Measurements from ENCODE around the gene CARMIL1.

CARMIL1 gene

GRCh38 chr6:25494469-25494868, 215.3 kb downstream of the CARMIL1 start:
- Histone ChIP-seq H3K9me3 (ENCODE audit: insufficient read depth, low read depth, low read length) (no peaks in the 10 kb centered on the region), H3K9me2 (replicated peaks; ENCODE audit: low read depth, low read length) (no peaks in the 10 kb centered on the region), H3K4me3 (ENCODE audit: low read length, poor library complexity, severe bottlenecking) (no peak overlapping the region), H3K36me3 (ENCODE audit: insufficient read depth, low read length) (no peaks in the 10 kb centered on the region), H3K79me2 (ENCODE audit: insufficient read depth, low read length) (no peaks in the 10 kb centered on the region), H4K20me1 (ENCODE audit: insufficient read depth, low read length, poor library complexity, severe bottlenecking) (no peaks in the 10 kb centered on the region), H3K4me1 (ENCODE audit: insufficient read depth, low read length, poor library complexity, severe bottlenecking) (no peaks in the 10 kb centered on the region), H3F3A (ENCODE audit: low read depth) (no peaks in the 10 kb centered on the region), H3K9ac (ENCODE audit: low read depth, low read length, poor library complexity, severe bottlenecking) (no peak overlapping the region), H3K27me3 (ENCODE audit: insufficient read depth, low read length, poor library complexity, severe bottlenecking) (no peaks in the 10 kb centered on the region), H2AFZ (ENCODE audit: low read length) (no peak overlapping the region), H3K4me2 (ENCODE audit: low read depth, low read length, poor library complexity, severe bottlenecking) (no peak overlapping the region)
- TF ChIP-seq CTCF (conservative IDR thresholded peaks at IDR 0.05; ENCODE audit: low read length) (no peak), EZH2phosphoT487 (IDR thresholded peaks at IDR 0.05; ENCODE audit: borderline replicate concordance) (no peak)

- no peaks in the 10 kb centered on the region for H3K9me3 ChIP-seq (ENCODE audit: insufficient read depth, low read depth, low read length)
- no peaks in the 10 kb centered on the region for H4K20me1 ChIP-seq (ENCODE audit: insufficient read depth, low read length, poor library complexity, severe bottlenecking)
- no peaks in the 10 kb centered on the region for H3K4me1 ChIP-seq (ENCODE audit: insufficient read depth, low read length, poor library complexity, severe bottlenecking)
- no peaks in the 10 kb centered on the region for H3K27me3 ChIP-seq (ENCODE audit: insufficient read depth, low read length, poor library complexity, severe bottlenecking)
- H3K9me2 ChIP-seq (replicated peaks; ENCODE audit: low read depth, low read length) = no peaks in the 10 kb centered on the region
- H3K79me2 ChIP-seq (ENCODE audit: insufficient read depth, low read length) = no peaks in the 10 kb centered on the region
- no peak overlapping the region for H3K4me3 ChIP-seq (ENCODE audit: low read length, poor library complexity, severe bottlenecking)
- H3K4me2 ChIP-seq (ENCODE audit: low read depth, low read length, poor library complexity, severe bottlenecking) = no peak overlapping the region
- H3K9ac ChIP-seq (ENCODE audit: low read depth, low read length, poor library complexity, severe bottlenecking) = no peak overlapping the region
- TF ChIP-seq CTCF (conservative IDR thresholded peaks at IDR 0.05; ENCODE audit: low read length) (no peak), EZH2phosphoT487 (IDR thresholded peaks at IDR 0.05; ENCODE audit: borderline replicate concordance) (no peak)
- H2AFZ ChIP-seq (ENCODE audit: low read length) = no peak overlapping the region
- H3F3A ChIP-seq (ENCODE audit: low read depth) = no peaks in the 10 kb centered on the region
- H3K36me3 ChIP-seq (ENCODE audit: insufficient read depth, low read length) = no peaks in the 10 kb centered on the region
These were observed 218.3 kb downstream of the CARMIL1 start for GRCh38 chr6:25497383-25498040.

GRCh38 chr6:25498505-25498904, 219.3 kb downstream of the CARMIL1 start:
- Histone ChIP-seq H3F3A (ENCODE audit: low read depth) (no peaks in the 10 kb centered on the region), H3K4me3 (ENCODE audit: low read length, poor library complexity, severe bottlenecking) (no peak overlapping the region), H3K27me3 (ENCODE audit: insufficient read depth, low read length, poor library complexity, severe bottlenecking) (no peaks in the 10 kb centered on the region), H3K9ac (ENCODE audit: low read depth, low read length, poor library complexity, severe bottlenecking) (no peak overlapping the region), H2AFZ (ENCODE audit: low read length) (no peak overlapping the region), H3K79me2 (ENCODE audit: insufficient read depth, low read length) (no peaks in the 10 kb centered on the region), H3K36me3 (ENCODE audit: insufficient read depth, low read length) (no peaks in the 10 kb centered on the region), H3K9me3 (ENCODE audit: insufficient read depth, low read depth, low read length) (no peaks in the 10 kb centered on the region), H3K4me1 (ENCODE audit: insufficient read depth, low read length, poor library complexity, severe bottlenecking) (no peaks in the 10 kb centered on the region), H3K4me2 (ENCODE audit: low read depth, low read length, poor library complexity, severe bottlenecking) (no peak overlapping the region), H3K9me2 (replicated peaks; ENCODE audit: low read depth, low read length) (no peaks in the 10 kb centered on the region), H4K20me1 (ENCODE audit: insufficient read depth, low read length, poor library complexity, severe bottlenecking) (no peaks in the 10 kb centered on the region)
- TF ChIP-seq CTCF (conservative IDR thresholded peaks at IDR 0.05; ENCODE audit: low read length) (no peak), EZH2phosphoT487 (IDR thresholded peaks at IDR 0.05; ENCODE audit: borderline replicate concordance) (no peak)
